Glomerular endothelial cell (primary cell): ENCODE results near the gene PGLYRP4. TPM values are rescaled to one million over a fixed set of nuclear protein-coding genes. Genes with fewer than 3 reads are reported as not detected.
"Not testable (repeated sequence)": the region's sequence is repeated elsewhere in the genome, so short reads cannot be mapped to it uniquely, and the experiment has no call there.

Experiments used
- DNase-seq: peaks from one replicate; pipeline ENCODE4 v3.0.0-alpha.2; 2011; ENCODE audit warnings: low read depth, low spot score; ENCODE audit errors: extremely low read depth
- total RNA-seq: library from RNA; depleted of rRNA; stranded (reverse); fragments of >200 nt; gene quantifications from 2 replicates; pipeline ENCODE4 v1.2.3, GENCODE V29; 2015

PGLYRP4 gene
- total RNA-seq, 1 donor from 2014 or later, result not detected

- DNase-seq, result no peak
These were observed 8.6 kb upstream of the PGLYRP4 start for GRCh38 chr1:153357076-153357852.

DNA sequence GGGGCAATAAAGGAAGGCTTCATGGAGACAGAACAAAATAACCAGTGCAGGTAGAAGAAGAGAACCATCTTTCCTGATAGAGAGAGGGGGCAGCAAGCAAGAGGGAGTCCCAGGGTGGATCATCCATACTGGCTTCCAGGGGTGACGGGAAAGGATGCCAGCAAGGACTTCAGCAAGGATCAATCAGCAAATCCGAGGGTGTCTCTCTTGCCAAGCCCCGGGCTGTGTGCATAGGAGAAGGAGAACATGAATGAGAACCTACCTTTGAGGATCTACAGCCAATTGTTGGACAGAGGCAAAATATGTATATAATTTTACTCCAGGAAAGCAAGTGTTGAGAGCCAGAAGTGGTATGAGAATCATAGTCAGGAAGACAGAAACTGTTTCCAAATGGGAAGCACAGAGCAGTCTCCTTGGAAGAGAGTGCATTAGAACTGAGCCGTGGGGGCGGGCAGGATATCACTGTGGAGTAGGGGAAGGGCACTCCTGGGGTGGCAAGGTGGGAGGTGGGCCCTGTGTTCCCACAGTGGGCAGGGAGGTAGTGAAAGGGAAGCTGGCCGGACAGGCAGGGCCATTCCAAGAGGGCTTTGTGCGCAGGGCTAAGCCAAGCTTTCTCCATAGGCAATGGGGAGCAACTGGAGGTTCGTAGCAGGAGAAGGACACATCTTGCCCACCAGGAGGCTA is 7.9 kb upstream of the PGLYRP4 start:
- DNase-seq, result no peak

GRCh38 chr1:153355445-153356071 is 6.9 kb upstream of the PGLYRP4 start:
- no peak for DNase-seq

DNA sequence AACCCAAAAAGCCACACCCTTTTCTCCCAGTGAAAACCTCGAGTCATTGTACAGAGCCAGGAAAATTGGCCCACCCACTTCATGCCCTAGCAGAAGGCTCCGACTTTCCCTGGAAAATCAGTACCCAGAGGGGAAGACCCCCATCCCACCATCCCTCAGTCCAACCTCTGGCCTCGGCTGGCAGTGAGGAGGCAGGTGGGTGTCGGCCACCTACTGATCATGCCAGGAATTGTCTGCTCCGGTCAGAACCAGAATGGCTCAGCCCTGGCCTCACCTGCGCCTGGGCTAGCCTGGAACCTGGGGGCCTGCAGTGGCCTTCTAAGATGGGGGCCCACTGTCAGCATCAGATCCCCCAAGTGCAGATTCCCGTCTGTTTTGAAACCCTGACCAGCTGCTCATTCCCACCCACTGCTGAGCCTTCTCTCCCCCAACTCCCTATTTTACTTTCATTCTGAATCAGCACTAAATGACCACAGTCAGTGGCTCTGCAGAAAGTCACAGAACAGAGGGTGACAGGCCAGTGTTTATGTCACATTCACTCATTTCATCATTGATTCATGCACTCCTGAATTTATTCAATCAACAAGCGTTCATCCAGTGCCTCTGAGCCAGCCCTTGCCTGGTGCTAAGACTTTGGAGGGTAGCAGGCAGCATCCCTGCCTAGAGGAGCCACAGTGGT is 6.0 kb upstream of the PGLYRP4 start:
- no peak for DNase-seq

DNA sequence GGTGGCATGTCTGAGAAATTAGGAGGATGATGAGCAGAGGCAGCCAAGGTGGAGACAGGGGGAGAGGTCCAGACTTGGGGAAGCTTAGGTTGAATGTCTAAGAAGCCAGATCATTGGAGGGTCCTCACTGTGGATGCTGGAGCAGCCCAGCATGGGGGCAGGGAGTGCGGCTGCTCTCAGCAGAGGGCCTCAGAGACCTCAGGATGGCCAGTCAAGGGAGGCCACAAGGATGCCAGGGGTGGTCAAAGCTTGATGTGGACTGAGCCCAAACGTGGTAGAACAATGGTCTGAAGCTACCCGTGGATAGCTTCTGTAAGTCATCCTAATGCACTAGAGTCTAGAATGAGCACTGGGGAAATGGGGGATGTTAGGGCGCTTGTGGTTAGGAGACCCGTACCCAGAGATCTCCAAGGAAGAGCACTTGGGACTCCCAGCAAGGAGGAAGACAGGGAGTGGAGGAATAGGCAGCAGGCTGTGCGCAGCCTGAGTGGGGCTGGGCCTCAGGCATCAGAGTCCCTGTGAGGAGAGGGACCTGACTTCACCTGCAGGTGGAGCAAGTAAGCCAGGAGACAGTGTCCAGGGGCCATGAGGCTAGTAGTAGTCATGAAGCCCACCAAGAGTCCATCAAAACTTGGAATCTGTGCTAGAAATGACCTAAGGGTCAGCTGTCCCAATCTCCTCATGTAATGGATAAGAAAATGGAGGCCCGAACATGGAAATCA is 4.7 kb upstream of the PGLYRP4 start:
- no peak for DNase-seq

DNA sequence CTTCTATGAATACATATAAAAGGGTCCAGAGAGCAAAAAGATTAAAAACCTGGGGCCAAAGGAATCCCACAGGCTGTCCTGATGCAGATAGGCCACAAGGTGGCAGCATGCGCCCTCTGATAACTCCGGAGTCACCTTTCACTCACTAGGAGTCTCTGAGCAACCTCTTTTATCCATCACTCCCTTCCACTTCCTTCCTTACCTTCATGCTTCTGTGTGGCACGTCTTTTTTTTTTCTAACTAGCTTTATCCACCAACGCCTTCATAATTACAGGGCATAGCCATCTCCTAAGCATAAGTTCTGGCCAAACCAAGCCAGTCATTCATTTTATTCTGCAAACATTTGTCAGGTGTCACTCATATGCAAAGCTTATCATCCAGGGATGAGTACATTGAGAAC is 3.9 kb upstream of the PGLYRP4 start:
- DNase-seq, result peak; percentile 27

DNA sequence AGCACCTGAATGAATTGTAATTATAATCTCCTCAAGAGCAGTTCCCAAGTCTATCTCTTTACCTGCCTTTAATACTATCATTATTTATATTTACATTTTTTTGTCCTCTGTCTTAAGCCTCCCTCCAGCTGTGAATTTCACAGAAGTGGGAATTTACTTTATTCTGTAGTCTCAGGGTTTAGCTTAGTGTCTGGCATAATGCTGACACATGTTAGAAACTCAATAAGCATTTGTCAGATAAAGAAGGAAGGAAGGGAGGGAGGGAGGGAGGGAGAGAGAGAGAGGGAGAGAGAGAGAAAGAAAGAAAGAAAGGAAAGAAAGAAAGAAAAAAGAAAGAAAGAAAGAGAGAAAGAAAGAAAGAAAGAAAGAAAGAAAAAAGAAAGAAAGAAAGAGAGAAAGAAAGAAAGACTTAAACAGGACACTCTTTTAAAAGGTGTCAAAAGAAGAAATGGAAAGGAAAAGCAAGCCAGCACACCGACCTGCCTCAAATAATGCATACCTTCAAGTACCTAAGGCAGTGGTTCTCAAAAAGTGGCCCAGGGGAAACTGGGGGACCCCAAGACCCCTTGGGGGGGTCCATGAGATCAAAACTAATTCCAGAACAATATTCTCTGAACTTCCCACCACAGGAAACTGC is 1.8 kb upstream of the PGLYRP4 start:
- DNase-seq, result no peak

- no peak for DNase-seq
These were observed 1.0 kb upstream of the PGLYRP4 start for GRCh38 chr1:153349363-153350320.

GRCh38 chr1:153347856-153348255 is 785 bp downstream of the PGLYRP4 start:
- DNase-seq, result no peak

GRCh38 chr1:153347049-153347448 is 1.6 kb downstream of the PGLYRP4 start:
- not testable (repeated sequence) for DNase-seq

GRCh38 chr1:153346077-153346723 is 2.4 kb downstream of the PGLYRP4 start:
- DNase-seq, result no peak

DNA sequence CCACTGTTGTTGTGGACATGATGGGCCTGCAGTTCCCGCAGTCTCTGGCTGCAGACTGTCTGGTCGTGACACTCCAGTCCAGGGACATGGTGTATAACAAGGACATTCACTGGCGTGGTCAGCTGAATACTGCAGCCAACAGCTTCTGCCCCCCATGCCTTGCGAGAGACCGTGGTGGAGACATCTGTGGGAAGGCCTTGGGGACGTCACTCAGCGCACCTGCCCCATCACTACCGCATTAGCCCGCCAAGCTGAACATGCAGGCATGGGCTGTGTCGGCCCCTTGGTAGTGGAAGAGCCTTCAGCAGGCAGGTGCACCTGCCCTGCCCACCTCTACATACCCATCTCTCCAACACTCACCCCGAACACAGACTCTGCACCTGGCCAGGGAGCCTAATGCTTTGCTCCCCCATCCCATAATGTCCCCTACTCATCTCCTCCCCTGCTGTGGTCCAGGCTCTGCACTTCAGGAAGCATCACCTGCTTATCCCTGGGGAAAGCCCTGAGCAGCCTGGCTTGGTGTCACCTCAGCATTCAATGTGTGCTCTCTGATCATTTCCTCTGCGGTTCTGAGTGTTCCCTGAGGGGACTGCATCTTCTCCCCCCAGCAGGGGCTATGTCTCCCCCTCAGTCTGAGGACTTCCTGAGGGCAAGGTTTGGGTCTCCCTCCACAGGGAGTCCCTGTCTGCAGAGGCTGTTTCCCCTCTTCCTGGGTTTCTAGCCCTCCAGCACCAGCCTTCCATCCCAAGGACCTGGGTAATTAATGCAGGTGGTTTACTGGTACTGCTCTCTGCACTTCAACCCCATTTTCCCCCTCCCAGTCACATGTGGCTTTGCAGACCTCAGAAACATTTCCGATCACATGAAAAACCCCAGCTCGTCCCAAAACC is 3.2 kb downstream of the PGLYRP4 start:
- no peak for DNase-seq

GRCh38 chr1:153344718-153345025 is 4.0 kb downstream of the PGLYRP4 start:
- no peak for DNase-seq

DNA sequence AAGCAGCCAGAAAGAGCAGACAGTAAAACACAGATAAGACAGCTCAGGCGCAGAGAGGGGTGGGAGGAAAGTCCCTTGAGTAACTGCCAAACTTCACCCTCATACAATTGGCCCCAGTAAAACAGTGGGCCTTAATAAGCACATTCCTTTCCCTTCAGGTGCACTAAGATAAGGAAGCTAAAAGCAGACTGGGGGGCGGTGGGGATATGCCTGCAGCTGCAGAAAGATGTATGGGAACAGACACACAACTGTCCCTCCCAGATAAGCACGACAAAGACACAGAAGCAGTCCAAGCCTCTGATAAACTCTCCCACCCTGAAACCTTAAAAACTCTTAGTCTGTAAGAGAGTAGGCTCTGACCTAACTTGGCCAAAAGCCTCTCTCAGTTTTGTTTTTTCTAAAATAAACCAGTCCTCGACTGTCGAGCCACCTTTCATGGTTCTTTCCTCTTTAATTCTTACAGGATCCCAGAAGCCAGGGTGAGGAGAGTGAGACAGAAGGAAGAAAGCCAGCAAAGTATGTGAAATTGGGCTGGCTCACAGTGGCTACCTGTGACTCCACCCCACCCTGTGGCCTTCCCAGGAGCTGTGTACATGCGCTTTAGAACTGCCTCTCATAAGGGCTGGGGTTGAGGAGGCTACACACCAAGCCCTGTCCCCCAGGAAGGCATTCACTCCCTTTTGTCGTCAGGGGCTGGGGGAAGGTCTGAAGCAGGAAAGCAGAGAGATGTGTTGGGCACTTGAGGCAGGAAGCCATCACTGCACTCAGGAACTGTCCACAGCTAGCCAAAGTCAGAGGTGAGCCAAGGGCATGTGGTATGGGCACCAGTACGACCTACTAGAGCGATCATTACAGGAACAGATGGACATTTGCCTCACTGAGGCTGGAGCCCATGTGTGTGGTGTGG is 4.6 kb downstream of the PGLYRP4 start:
- DNase-seq, result no peak

- no peak for DNase-seq
These were observed 5.5 kb downstream of the PGLYRP4 start for GRCh38 chr1:153343040-153343681.

DNA sequence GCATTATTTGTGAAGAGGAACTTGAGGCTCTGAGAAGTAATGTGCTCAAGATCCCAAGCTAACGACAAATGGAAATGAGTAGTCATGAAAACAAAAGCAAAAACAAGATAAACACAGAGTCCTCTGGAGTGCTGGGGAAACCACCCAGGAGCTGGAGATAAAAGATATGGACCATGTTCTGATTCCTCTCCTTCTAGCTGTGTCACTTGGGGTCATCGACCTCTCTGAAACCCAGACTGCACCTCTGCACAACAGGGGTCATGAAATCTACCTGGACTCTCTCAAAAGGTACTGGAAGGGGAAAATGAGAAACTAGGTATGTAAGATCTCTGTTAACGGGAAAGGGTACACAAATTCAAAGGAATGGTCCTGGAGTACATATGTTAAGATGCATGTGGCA is 6.5 kb downstream of the PGLYRP4 start:
- no peak for DNase-seq
